Fibroblast of skin of back (primary cell): ENCODE results near the gene OARD1.
A peak's percentile ranks its signal among the peaks of the same experiment; 100 is the strongest.

Experiments
- DNase-seq: peaks from one replicate; pipeline ENCODE4 v3.0.0-alpha.2; 2013

OARD1 gene

DNA sequence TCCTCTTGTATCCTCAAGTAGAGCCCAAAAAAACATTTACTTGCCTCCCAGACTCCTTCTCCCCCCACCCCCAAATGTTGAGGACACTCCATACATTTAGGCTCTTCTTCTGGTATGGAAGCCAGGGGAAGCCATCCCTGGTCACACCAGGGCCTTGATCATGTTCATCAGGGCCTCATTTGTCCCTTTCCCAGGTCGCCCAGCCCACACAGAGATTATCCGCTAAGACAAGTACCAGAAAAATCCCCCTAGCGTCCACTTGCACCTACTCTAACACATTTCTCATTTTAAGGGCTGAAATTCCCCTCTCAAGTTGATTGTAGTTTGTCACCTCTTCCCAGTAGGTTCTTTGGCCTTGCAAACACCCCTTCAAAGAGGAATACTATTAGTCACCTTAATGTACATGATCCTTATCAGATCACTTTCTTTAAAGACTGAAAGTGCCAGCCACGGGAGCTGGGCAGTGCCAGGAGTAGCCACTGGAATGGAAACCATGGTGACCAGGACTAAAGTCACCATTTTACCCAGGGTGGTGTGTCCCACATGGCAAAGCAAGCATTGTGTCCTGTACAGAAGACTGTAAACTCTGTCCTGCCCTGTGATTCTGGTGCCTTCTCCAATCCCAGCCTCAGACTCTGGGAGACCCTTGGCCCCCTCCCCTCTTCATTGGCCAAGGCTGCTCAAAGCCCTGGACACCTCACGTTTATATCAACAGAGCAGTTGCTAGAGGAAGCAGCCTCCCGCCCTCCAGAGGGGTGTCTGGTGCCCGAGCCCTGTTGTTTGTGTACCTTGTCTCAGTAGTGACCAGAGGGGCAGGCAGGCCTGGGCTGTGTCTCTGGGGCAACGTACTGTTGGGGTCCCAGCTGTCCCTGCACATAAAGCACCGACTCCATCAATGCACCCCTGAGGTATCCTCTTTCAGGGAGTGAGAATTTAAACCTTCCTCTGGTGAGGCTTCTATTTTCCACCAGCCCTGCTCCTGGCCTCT lies 24.1 kb downstream of the OARD1 start:
- DNase-seq, result no peak

DNA sequence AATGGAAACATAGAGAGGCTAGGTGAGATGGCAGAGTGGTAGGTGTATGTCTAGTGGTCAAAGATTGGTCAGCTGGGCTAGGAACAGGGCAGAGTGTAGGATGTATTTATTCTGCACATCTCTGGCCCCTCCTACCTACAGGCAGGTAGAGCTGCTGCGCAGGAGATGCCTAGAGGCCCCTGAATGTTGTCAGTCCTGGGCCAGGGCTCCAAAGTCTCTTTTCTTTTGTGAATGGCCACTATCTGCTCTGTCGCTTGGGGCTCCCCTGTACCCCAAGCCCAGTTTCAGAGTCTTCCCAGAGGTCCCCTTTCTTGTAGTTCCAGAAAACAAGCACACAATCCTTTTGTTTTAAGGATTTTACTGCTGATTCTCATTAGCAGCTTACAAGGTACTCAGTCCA lies 24.9 kb downstream of the OARD1 start:
- no peak for DNase-seq

DNA sequence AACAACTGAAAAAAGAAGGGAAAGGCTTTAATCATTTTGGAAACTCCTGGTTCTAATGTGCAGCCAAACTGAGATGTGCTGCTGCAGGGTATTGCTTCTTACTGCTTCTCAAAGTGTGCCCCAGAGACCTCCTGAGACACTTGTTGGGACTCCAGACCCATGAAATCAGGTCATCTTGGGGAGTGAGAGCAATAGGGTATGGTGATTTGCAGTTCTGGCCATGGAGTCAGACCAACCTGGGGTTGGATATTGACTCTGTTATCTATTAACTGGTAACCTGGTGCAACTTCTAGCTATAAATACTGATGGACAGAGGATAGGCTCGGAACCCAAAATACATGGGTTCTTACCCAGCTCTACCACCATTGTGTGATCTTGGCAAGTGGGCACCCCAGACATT lies 26.1 kb downstream of the OARD1 start:
- DNase-seq, result no peak

DNA sequence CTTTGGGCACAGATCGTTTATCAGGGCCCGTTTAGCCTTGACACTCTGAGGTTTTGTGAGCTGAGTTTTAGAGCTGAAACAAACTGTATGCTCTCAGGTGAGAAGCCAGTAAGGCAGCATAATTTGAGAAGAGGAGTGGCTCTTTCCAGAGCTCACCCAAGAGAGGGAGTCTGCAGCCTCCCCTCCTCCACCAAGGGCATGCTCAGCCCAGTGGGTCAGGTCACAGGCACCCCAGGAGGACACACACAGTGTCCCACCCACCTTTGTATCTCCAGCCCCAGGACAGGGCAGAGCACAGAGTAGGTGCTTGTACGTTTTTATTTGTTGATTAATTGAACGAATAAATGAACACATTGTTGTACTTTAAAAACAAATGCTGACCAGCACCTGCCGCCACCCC lies 26.5 kb downstream of the OARD1 start:
- no peak for DNase-seq

- no peak for DNase-seq
Observed at GRCh38 chr6:41043151-41043550, 29.0 kb downstream of the OARD1 start.

DNA sequence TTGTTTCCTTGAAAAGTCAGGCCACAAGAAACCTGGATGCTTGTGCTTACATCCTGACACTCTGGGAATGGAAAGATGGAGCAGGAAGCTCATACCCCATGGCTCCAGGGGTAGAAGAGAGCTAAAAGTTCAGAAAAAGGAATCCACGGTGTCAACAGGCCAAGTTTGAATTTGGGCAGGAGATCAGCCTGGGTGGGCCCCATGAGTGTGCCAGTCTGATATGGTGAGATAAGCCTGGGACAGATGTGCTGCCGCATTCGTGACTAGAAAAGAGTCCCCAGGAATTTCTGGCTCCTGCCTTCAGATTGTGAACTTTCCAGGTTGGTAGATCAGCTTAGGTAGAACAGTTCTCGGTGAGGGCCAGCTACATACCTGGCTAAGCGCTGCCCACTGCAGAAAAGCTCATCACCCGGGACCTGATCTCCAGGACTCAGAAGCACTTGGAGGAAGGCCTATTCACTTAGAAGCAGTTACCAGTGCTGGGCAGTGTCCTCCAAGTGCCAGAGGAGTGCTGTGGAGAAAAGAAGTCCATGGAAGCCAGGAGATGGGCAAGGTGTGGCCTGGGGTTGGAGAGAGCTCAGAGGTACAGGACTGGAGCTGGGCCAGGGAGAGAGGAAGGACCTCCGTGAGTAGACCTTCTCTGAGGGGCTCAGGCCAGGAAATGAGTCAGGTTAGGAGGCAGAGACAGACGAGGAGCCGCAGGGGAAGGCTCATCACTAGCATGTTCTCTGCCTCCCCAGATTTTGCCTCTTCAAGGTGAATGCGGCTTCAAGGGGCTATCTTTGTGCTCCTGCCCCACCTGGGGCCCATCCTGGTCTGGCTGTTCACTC lies 29.7 kb downstream of the OARD1 start, which contains the start of gene TSPO2:
Gene TSPO2, plus strand, starts transcription at position 242 of the 830 bp plus-strand sequence. Its CDS starts 519 bp downstream, at position 761.
- DNase-seq, result no peak

DNA sequence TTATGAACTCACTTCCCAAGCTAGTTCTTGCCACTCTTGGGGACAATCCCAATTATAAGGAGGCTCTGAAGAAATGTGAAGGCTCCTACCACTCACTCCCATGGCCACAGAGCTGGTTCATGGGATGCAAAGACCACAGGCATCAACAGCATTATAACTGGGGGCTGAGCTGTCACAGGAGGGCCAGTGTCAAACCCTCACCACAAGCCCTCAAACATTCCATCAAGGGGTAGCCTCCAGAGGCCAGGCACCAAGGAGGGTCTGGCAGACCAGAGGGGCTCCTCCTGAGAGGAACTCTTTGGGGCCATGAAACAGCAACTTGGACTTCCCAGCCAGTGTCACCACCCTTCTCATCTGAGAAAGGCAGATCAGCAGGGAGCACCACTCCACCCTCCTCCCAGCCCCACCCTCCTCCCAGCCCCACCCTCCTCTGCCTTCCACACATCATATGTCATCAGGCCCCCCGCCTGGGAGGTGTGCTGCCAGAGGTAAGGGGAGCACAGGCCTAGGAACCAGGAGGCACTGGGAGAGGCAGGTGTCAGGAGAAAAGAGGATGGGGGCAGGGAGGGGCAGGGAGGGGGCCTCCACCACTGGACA lies 31.1 kb downstream of the OARD1 start:
- DNase-seq, result no peak

GRCh38 chr6:41040101-41040939 lies 31.8 kb downstream of the OARD1 start:
- DNase-seq, result peak; percentile 21

GRCh38 chr6:41039060-41039998 lies 32.8 kb downstream of the OARD1 start, which contains the start of gene UNC5CL:
Gene UNC5CL (minus strand): TSS chr6:41039221. CDS start chr6:41035074, 4,147 bp downstream.
- DNase-seq, result no peak

GRCh38 chr6:41038205-41038604 lies 34.0 kb downstream of the OARD1 start:
- no peak for DNase-seq

GRCh38 chr6:41037107-41037900 lies 34.9 kb downstream of the OARD1 start:
- no peak for DNase-seq

DNA sequence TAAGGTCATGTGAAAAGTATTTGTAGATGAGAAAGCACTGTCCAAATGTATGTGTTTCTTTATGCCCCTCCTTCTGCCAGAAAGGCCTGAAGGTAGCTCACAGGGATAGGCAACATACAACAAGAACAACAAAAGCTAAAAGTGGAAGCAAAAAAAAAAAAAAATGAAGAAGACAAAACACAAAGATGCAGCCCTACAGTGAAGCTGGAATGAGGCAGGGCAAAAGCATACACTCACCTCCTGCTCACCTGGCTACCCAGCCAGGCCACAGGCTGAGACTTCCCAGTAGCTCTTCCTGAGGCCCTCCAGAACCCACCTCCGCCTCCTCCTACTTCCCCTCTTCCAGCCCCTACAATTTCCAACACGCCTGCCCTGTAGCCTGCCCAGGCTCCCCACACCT lies 35.6 kb downstream of the OARD1 start:
- no peak for DNase-seq

GRCh38 chr6:41036186-41036585 lies 36.0 kb downstream of the OARD1 start:
- DNase-seq, result no peak

DNA sequence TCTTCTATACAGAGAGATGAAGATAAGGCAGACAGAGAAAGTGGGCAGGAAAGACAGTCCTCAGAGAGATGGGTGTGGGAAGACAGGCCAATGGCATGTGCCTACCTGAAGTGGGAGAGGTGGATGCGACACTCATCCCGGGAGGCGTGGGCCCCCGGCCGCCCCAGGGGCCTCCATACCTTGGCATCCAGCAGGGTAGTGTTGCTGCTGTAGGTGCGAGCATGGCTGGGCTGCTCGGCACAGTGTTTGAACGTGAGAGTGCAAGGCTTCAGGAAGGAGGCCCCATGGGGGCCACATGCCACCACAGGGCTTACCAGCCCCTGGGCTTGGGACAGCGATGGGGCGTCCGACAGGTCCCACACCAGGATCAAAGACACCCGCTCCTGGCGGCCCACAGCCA lies 38.4 kb downstream of the OARD1 start:
- DNase-seq, result no peak

DNA sequence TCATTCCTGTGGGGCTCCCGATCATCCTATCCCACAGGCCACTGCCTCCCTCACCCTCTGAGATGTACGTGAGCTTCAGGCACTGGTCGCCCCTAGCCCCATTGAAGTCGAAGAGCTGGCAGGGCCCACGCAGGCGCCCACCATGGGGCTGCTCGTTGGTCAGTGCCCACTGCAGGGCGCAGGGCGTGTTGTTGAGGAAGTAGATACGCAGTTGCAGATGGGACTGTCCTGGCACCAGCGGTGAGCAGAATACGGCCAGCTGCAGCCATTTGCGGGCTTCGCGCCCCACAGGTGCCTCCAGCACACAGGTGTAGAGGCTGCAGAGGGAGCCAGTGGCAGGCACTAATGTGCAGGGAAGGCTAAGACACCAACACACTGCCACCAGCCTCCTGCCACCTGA lies 39.3 kb downstream of the OARD1 start:
- DNase-seq, result no peak

GRCh38 chr6:41028561-41029412 lies 43.4 kb downstream of the OARD1 start:
- no peak for DNase-seq

DNA sequence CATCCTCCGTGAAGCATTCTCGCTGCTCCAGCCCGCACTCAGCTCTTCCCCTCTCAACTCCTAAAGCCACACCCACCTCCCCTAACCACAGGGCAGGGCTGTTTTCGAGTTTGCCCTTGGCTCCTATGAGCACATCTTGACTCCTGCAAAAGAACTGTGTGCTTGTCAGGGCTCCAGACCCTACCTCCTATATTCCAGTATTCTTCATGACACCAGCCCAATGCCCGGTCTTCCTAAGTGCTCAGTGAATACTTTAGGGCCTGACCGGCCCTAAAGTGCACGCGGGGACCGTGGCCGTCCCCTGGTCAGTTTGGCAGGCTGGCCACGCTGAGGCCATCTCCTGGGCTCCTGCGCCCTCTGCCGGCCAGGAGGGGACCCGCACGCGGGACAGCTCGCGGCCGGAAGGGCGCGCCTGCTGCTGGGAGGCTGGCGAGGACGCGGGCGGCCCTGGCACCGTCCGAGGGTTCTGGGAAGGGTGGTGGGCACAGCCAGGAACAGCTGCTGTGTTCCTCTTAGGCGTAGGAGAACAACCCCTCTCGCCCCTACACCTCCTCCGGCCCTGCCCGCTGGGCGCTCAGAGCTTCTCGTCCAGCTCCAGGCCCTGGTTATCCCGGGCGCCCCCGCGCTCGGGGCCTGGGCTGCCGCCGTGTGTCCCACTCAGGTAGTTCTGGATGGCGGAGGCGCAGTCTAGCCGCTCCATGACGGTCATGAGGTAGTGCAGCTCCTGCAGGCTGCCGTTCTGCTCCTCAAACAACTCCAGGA lies 44.2 kb downstream of the OARD1 start:
- DNase-seq, result peak; percentile 65

DNA sequence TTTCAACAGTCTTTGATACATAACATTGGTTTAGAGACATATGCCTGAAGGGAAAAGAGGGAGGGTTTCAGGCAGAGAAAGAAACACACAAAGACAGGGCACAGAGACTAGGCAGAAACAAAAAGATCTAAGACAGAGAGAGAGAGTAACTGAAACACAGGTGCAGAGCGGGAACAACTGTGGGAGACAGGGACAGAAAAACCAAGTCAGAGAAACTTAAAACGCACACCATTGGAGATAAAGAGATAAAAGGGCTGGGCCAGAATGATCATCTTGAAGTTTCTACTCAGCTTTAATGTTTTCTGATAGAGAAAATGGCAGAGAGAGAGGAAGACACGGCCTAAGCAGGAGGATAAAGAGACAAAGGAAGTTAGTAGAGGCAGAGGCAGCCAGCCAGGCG lies 44.9 kb downstream of the OARD1 start:
- DNase-seq, result no peak
